GM10266 (cell line): ENCODE measurements around the gene C19orf18.

Experiments
- DNase-seq: peaks from one replicate; pipeline ENCODE4 v3.0.0; 2012; ENCODE audit errors: extremely low spot score
- TF ChIP-seq, protein P1 (sequence below): IDR thresholded peaks from 2 replicates; pipeline ENCODE4 v1.5.1; 2012; ENCODE audit warnings: mild to moderate bottlenecking, low read depth; ENCODE audit not compliant: control insufficient read depth, insufficient read depth; ENCODE audit errors: missing control alignments

C19orf18 gene

DNA sequence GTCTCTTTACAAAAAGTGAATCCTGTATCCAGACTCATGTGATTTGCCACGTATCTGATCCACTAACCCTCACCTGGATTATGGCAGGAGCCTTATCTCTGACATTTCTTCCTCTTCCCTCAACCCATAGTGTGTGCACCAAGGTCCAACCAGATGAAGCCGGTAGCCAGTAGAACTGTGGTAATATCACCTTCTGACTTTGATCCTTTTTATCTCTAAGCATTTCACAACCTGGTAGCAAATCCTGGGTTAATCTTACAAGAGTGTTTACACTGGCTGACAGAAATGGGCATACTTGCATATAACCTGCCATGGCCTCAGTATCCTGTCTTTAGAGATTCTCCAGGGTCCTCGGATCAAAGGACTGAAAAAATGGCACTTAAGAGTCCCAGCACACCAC, 59.8 kb downstream of the C19orf18 start:
- no peak for DNase-seq
- TF ChIP-seq, protein P1, sequence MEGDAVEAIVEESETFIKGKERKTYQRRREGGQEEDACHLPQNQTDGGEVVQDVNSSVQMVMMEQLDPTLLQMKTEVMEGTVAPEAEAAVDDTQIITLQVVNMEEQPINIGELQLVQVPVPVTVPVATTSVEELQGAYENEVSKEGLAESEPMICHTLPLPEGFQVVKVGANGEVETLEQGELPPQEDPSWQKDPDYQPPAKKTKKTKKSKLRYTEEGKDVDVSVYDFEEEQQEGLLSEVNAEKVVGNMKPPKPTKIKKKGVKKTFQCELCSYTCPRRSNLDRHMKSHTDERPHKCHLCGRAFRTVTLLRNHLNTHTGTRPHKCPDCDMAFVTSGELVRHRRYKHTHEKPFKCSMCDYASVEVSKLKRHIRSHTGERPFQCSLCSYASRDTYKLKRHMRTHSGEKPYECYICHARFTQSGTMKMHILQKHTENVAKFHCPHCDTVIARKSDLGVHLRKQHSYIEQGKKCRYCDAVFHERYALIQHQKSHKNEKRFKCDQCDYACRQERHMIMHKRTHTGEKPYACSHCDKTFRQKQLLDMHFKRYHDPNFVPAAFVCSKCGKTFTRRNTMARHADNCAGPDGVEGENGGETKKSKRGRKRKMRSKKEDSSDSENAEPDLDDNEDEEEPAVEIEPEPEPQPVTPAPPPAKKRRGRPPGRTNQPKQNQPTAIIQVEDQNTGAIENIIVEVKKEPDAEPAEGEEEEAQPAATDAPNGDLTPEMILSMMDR = no peak
